ENCODE data around the gene TMEM135.

TMEM135 gene

GRCh38 chr11:87317441-87317840 is 279.7 kb downstream of the TMEM135 start:
- DNase-seq: no peak

- no peak for DNase-seq
Measured at GRCh38 chr11:87320123-87320522, 282.4 kb downstream of the TMEM135 start.

GRCh38 chr11:87322568-87322967 is 284.8 kb downstream of the TMEM135 start:
- no peak for DNase-seq

- DNase-seq: no peak
Measured at GRCh38 chr11:87323899-87324298, 286.2 kb downstream of the TMEM135 start.

GRCh38 chr11:87324817-87325489 is 287.2 kb downstream of the TMEM135 start:
- DNase-seq: peak; percentile 3

GRCh38 chr11:87325490-87325872 is 287.7 kb downstream of the TMEM135 start:
- no peak for DNase-seq

- DNase-seq: no peak
Measured at GRCh38 chr11:87326594-87326993, 288.9 kb downstream of the TMEM135 start.

GRCh38 chr11:87329172-87329571 is 291.4 kb downstream of the TMEM135 start:
- no peak for DNase-seq

- no peak for DNase-seq
Measured at GRCh38 chr11:87330187-87330601, 292.5 kb downstream of the TMEM135 start.

GRCh38 chr11:87331273-87331672 is 293.5 kb downstream of the TMEM135 start:
- no peak for DNase-seq

GRCh38 chr11:87338046-87338639 is 300.4 kb downstream of the TMEM135 start:
- DNase-seq: no peak

- DNase-seq: no peak
Measured at GRCh38 chr11:87339416-87339815, 301.7 kb downstream of the TMEM135 start.

- DNase-seq: no peak
Measured at GRCh38 chr11:87347441-87347840, 309.7 kb downstream of the TMEM135 start.

GRCh38 chr11:87347854-87348253 is 310.1 kb downstream of the TMEM135 start:
- no peak for DNase-seq

GRCh38 chr11:87351676-87352075 is 313.9 kb downstream of the TMEM135 start:
- no peak for DNase-seq

GRCh38 chr11:87352759-87353707 is 315.3 kb downstream of the TMEM135 start:
- DNase-seq: peak; percentile 88

GRCh38 chr11:87353771-87354345 is 316.1 kb downstream of the TMEM135 start:
- no peak for DNase-seq

- DNase-seq: no peak
Measured at GRCh38 chr11:87355596-87355995, 317.9 kb downstream of the TMEM135 start.

GRCh38 chr11:87356428-87356827 is 318.7 kb downstream of the TMEM135 start:
- DNase-seq: no peak

- no peak for DNase-seq
Measured at GRCh38 chr11:87358461-87358860, 320.7 kb downstream of the TMEM135 start.

- DNase-seq: no peak
Measured at GRCh38 chr11:87359401-87359800, 321.7 kb downstream of the TMEM135 start.

GRCh38 chr11:87361891-87362290 is 324.2 kb downstream of the TMEM135 start:
- no peak for DNase-seq

GRCh38 chr11:87366346-87366745 is 328.6 kb downstream of the TMEM135 start:
- DNase-seq: no peak
